Central memory CD8-positive, alpha-beta T cell (primary cell): ENCODE measurements around the gene BZW2.

Source experiments
- ATAC-seq: fragments of 150-1000 bp; cut with Tn5 transposase; replicated peaks from 2 replicates; pipeline ENCODE4 v1.10.0; 2022; ENCODE audit warnings: mild to moderate bottlenecking, moderate FRiP score, moderate number of reproducible peaks; ENCODE audit not compliant: poor library complexity, severe bottlenecking; ENCODE audit errors: extremely low read depth
- DNase-seq, 2 donors: peaks; one replicate each; pipeline ENCODE4 v3.0.0; 2021; ENCODE audit warnings: low spot score in 2 of 2
- H3K27ac Mint-ChIP-seq: one replicate; pipeline ENCODE4 v1.8.0; 2022; ENCODE audit warnings: low read depth, mild to moderate bottlenecking, moderate library complexity, mixed read lengths
- H3K27me3 Mint-ChIP-seq: one replicate; pipeline ENCODE4 v1.8.0; 2022; ENCODE audit warnings: mixed read lengths
- H3K36me3 Mint-ChIP-seq: one replicate; pipeline ENCODE4 v1.8.0; 2022; ENCODE audit warnings: mild to moderate bottlenecking, moderate library complexity, mixed read lengths; ENCODE audit not compliant: insufficient read depth
- H3K4me1 Mint-ChIP-seq: one replicate; pipeline ENCODE4 v1.8.0; 2022; ENCODE audit warnings: mixed read lengths
- H3K4me3 Mint-ChIP-seq: one replicate; pipeline ENCODE4 v1.8.0; 2022; ENCODE audit warnings: mild to moderate bottlenecking, moderate library complexity, mixed read lengths
- H3K9me3 Mint-ChIP-seq: one replicate; pipeline ENCODE4 v1.8.0; 2022; ENCODE audit warnings: mixed read lengths

The BZW2 gene

DNA sequence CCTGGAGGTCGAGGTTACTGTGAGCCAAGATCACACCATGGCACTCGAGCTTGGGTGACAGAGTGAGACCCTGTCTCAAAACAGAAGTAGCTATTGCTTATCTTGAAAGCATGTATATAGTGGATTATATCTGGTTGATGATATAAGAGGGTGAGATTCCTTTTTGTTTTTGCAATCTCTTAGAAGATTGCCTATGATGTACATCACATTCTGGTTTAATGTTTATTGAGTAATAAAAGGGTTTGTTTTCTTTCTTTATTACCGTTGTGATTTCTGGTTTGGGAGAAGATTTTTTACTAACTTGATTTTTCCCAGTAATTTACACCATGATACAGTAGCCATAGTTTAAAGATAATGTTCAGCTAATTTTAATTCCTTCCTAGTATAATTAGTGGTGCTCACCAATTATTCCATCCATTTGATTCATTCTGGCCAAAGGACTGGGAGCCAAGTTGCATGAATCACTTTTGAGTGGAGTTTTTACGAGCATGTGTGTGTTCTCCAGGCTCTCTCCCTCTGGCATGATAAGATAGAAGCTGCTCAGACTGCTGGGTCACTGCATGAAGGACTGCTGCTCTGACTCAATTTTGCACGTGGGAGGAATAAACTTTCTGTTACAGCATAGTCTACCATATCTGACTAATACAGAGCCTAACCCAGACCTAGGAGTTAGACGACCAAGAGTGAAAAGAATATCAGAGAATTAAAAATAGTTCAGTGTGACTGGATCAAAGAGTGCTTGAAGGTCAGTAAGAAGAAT, 94.1 kb downstream of the BZW2 start:
- Mint-ChIP-seq H3K4me1 (no peaks in the 10 kb centered on the region), H3K27me3 (no peaks in the 10 kb centered on the region), H3K9me3 (no peaks in the 10 kb centered on the region), H3K27ac (no peak overlapping the region), H3K4me3 (no peak overlapping the region), H3K36me3 (peaks cover 4% of the 10 kb centered on the region)
- ATAC-seq, result no peak
- DNase-seq, result no peak

GRCh38 chr7:16740623-16740953, 94.6 kb downstream of the BZW2 start:
- H3K27me3 Mint-ChIP-seq, result no peaks in the 10 kb centered on the region
- no peak overlapping the region for H3K4me3 Mint-ChIP-seq
- H3K9me3 Mint-ChIP-seq, result no peaks in the 10 kb centered on the region
- no peak overlapping the region for H3K27ac Mint-ChIP-seq
- DNase-seq, result no peak
- peaks cover 4% of the 10 kb centered on the region for H3K36me3 Mint-ChIP-seq
- H3K4me1 Mint-ChIP-seq, result no peaks in the 10 kb centered on the region
- ATAC-seq, result no peak

DNA sequence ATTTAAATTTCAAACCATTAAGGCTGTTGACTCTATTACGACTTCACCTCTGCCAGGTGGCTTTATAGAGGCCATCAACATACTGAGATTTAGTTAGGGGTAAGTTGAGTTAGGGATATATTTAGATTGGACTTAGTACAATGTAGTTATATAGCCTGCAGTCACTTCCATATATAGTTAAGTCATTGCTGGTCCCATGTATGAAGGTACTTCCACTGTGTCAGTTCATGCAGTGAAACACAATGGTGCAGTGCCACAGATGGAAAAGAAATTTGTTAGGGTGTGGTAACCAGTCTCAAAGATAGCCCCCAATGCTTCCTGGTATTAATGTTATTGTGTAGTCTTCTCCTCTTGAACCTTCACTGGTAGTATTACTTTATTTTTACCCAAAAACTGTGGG, 95.0 kb downstream of the BZW2 start:
- no peak overlapping the region for H3K27ac Mint-ChIP-seq
- H3K36me3 Mint-ChIP-seq, result peaks cover 4% of the 10 kb centered on the region
- no peaks in the 10 kb centered on the region for H3K4me1 Mint-ChIP-seq
- no peaks in the 10 kb centered on the region for H3K9me3 Mint-ChIP-seq
- no peak for DNase-seq
- ATAC-seq, result no peak
- no peak overlapping the region for H3K4me3 Mint-ChIP-seq
- no peaks in the 10 kb centered on the region for H3K27me3 Mint-ChIP-seq

DNA sequence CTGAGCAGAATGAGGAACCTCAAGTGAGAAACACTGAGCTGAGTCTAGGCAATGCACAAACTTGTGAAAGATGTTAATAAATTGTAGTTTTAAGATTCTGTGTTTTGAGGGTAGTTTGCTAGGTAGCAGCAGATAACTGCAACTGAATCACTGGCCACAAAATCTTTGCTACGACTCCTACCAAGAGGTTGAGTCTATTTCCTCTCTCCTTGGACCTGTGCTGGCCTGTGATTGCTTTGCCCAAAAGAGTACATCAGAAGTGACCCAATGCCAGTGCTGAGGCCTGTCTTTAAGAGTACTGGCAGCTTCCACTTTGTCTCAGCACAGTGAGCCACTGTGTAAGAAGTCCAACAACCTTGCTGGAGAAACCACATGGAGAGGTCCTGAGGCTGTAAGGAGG, 95.7 kb downstream of the BZW2 start:
- Mint-ChIP-seq H3K4me3 (no peak overlapping the region), H3K36me3 (peaks cover 4% of the 10 kb centered on the region), H3K4me1 (no peaks in the 10 kb centered on the region), H3K9me3 (no peaks in the 10 kb centered on the region), H3K27me3 (no peaks in the 10 kb centered on the region), H3K27ac (no peak overlapping the region)
- DNase-seq, result no peak
- ATAC-seq, result no peak

- ATAC-seq (no peak), DNase-seq (no peak)
- H3K9me3 Mint-ChIP-seq, result no peaks in the 10 kb centered on the region
- no peaks in the 10 kb centered on the region for H3K27me3 Mint-ChIP-seq
- no peaks in the 10 kb centered on the region for H3K4me1 Mint-ChIP-seq
- H3K27ac Mint-ChIP-seq, result no peak overlapping the region
- H3K4me3 Mint-ChIP-seq, result no peak overlapping the region
- peaks cover 6% of the 10 kb centered on the region for H3K36me3 Mint-ChIP-seq
Observed at GRCh38 chr7:16742547-16742946, 96.6 kb downstream of the BZW2 start.

- H3K9me3 Mint-ChIP-seq, result no peaks in the 10 kb centered on the region
- ATAC-seq (no peak), DNase-seq (no peak)
- peaks cover 3% of the 10 kb centered on the region for H3K36me3 Mint-ChIP-seq
- H3K27me3 Mint-ChIP-seq, result no peaks in the 10 kb centered on the region
- no peak overlapping the region for H3K4me3 Mint-ChIP-seq
- H3K4me1 Mint-ChIP-seq, result no peaks in the 10 kb centered on the region
- no peak overlapping the region for H3K27ac Mint-ChIP-seq
Observed at GRCh38 chr7:16743236-16743635, 97.3 kb downstream of the BZW2 start.

- Mint-ChIP-seq H3K27ac (no peak overlapping the region), H3K9me3 (no peaks in the 10 kb centered on the region), H3K4me3 (no peak overlapping the region), H3K4me1 (no peaks in the 10 kb centered on the region), H3K27me3 (no peaks in the 10 kb centered on the region), H3K36me3 (peaks cover 3% of the 10 kb centered on the region)
- DNase-seq (no peak), ATAC-seq (no peak)
Observed at GRCh38 chr7:16744518-16745250, 98.7 kb downstream of the BZW2 start.

GRCh38 chr7:16745645-16746044, 99.7 kb downstream of the BZW2 start:
- no peaks in the 10 kb centered on the region for H3K9me3 Mint-ChIP-seq
- no peak overlapping the region for H3K4me3 Mint-ChIP-seq
- DNase-seq, result no peak
- H3K4me1 Mint-ChIP-seq, result no peaks in the 10 kb centered on the region
- no peaks in the 10 kb centered on the region for H3K27me3 Mint-ChIP-seq
- no peak overlapping the region for H3K27ac Mint-ChIP-seq
- H3K36me3 Mint-ChIP-seq, result peaks cover 3% of the 10 kb centered on the region
- ATAC-seq, result no peak

DNA sequence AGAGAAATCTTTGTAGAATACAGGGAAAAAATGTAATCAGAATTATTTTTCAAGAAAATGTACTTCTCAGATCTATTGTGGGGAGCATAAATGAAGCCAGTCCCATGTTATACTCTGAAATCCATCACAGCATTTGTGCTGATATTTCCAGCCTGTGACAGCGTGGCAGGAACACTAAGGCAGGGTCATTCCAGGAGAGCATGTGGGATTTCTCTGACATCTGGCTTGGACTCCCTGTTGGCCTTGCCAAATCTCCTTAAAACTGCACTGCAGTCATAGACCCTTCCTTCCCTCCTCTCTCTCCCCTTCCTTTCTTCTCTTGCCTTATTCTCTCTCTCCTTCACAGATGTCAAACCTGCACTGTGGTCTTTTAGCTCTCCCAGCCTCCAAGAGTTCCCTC, 101.1 kb downstream of the BZW2 start:
- H3K36me3 Mint-ChIP-seq, result peaks cover 3% of the 10 kb centered on the region
- no peaks in the 10 kb centered on the region for H3K9me3 Mint-ChIP-seq
- no peak overlapping the region for H3K27ac Mint-ChIP-seq
- H3K4me1 Mint-ChIP-seq, result no peaks in the 10 kb centered on the region
- no peak overlapping the region for H3K4me3 Mint-ChIP-seq
- DNase-seq, result no peak
- H3K27me3 Mint-ChIP-seq, result peaks cover 13% of the 10 kb centered on the region
- no peak for ATAC-seq

DNA sequence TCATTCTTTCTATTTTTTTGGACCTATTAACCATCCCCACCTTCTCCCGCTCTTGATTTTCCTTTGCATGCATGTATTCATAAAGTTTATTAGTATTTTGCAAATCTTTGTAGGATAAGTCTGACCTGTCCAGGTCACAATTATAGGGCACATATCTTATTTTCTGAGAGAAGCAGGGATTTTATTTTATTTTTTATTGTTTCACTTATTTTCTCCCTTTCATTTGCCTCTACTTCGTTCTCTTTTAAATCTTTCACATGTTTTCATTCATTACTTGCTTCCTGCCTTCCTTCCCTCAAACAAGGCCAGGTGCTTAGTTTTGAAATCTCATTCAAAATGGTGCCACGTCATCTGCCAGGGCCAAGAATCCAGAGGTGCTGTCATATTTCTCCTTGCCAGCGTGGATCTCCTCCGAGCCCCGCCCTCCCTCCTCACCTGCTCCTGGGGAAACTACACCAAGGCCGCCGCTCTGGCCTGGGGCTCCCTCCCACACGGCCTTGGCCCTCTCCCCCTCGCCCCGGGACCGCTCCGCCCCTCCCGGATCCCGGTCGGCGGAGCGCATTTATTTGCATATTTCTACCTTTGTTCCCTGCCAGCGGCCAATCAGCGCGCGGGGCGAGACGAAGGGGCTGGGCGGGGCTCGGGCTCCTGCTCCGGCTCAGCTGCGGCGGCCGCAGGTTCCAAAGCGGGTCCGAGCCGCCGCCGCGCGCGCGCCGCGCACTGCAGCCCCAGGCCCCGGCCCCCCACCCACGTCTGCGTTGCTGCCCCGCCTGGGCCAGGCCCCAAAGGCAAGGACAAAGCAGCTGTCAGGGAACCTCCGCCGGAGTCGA, 107.3 kb downstream of the BZW2 start, which contains the start of gene TSPAN13:
TSPAN13 (plus strand) TSS at position 654 of the 830 bp plus-strand sequence. CDS start 213 bp downstream, outside the sequence.
- peaks cover 46% of the 10 kb centered on the region for H3K27me3 Mint-ChIP-seq
- H3K4me3 Mint-ChIP-seq, result peak within 1 kb of the TSS; percentile 83
- ATAC-seq, result peak; percentile 59
- no peaks in the 10 kb centered on the region for H3K9me3 Mint-ChIP-seq
- H3K27ac Mint-ChIP-seq, result no peak within 1 kb of the TSS
- DNase-seq, result no peak
- no peaks in the 10 kb centered on the region for H3K36me3 Mint-ChIP-seq
- H3K4me1 Mint-ChIP-seq, result peaks cover 11% of the 10 kb centered on the region

- H3K4me1 Mint-ChIP-seq, result peaks cover 11% of the 10 kb centered on the region
- peak overlapping the region; percentile 83 for H3K4me3 Mint-ChIP-seq
- no peak for DNase-seq
- H3K27ac Mint-ChIP-seq, result no peak overlapping the region
- H3K36me3 Mint-ChIP-seq, result no peaks in the 10 kb centered on the region
- H3K9me3 Mint-ChIP-seq, result no peaks in the 10 kb centered on the region
- peak; percentile 22 for ATAC-seq
- peaks cover 46% of the 10 kb centered on the region for H3K27me3 Mint-ChIP-seq
Observed at GRCh38 chr7:16753932-16754855, 108.2 kb downstream of the BZW2 start.

GRCh38 chr7:16754856-16755317, 108.9 kb downstream of the BZW2 start:
- DNase-seq, result no peak
- no peak for ATAC-seq

More at GRCh38 chr7:16754856-16755317, 108.9 kb downstream of the BZW2 start:
- H3K27ac Mint-ChIP-seq, result no peak overlapping the region
- H3K27me3 Mint-ChIP-seq, result peaks cover 48% of the 10 kb centered on the region
- no peaks in the 10 kb centered on the region for H3K36me3 Mint-ChIP-seq
- peaks cover 11% of the 10 kb centered on the region for H3K4me1 Mint-ChIP-seq
- H3K4me3 Mint-ChIP-seq, result peak overlapping the region; percentile 83
- no peaks in the 10 kb centered on the region for H3K9me3 Mint-ChIP-seq
